ENCODE measurements around the gene LIMD2. TPM values are rescaled to one million over a fixed set of nuclear protein-coding genes. Genes with fewer than 3 reads are reported as not detected.
"Not testable (repeated sequence)": the region's sequence is repeated elsewhere in the genome, so short reads cannot be mapped to it uniquely, and the experiment has no call there.

LIMD2 gene
- total RNA-seq (100 to 1,000 TPM; 451 to 473 TPM), total RNA-seq (326 to 366 reads per million in 2 donors)

DNA sequence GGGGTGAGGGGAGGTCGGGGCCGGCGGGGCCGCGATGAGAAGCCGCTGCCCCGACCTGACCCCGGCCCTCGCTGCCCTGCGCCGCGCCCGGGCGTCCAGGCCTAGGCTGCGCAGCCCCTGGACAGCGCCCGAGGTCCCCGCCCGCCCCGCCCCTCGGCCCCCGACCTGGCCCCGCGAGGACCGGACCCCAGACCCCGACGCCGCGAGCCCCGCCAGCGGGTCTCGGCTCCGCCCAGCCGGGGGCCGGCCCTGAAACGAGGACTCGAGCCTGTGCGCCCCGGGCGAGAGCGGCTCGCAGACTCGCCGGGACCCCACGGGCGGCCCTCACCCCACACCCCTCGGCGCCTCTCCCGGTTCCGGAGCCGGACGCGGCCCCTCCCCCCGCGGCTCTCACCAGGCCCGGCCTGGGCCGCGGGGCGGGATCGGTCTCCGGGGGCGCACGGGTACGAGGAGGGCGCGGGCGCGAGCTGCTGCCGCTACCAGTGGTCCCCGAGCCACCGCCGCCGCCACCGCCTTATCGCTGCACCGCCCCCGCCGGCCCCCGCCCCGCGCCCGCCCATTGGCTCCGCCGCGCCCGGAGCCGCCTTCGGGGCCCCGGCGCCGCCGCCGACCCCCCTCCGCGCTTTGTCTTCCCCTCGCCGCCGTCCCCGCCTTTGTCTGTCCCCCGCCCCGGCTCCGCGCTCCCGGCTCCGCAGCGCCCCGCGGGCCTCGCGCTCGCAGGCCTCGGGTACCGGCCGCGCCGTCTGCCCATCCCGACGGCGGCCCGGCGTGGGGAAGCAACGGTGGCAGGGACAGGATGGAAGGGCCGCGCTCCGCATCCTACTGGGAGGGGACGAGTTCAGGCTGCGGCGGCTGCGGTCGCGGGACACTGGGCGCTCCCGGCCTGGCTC, at the start of gene LIMD2:
Gene LIMD2 (minus strand): TSS at position 488 of the 890 bp plus-strand sequence. CDS start 827 bp downstream, outside the sequence.
- peaks cover 5% of the 10 kb centered on the region for H3K36me3 Mint-ChIP-seq (ENCODE audit: low read depth)

DNA sequence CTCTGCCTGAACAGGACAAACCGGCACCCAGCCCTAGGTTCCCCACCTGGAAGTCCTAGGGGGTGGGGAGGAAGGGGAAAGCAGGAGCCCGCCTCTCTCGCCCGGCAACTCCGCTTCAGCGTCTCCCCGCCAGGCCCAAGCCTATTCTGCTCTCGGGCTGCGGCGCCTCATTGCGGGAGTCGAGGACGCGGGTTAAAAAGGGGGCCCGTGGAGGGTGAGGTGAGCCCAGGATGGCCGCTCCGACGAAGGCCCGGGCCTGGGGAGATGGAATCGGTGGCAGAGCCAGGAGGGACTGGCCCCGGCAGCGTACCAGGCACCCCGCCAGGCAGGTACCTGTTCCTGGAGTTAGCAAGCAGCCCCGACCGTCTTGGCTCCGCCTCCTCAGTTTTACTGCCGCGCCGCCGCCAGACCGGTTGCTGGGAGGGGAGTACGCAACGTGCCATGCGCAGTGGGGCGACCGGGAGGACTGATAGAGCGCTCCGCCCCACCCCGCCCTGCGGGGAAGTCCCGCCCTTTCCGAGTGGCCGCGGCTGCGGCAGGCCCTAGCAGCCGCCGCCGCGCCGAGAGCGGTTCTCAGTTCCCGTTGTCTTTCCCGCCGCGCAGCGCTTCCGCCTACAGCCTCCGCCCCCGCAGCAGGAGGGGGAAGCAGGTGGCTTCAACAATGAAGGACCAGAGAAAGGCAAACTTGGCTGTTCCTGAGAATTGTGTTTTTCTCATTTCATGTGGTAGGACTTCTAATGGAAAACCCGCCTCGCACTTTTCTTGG, 41.7 kb upstream of the LIMD2 start, which contains the start of gene STRADA:
Gene STRADA (minus strand): TSS at position 392 of the 766 bp plus-strand sequence. CDS start 13,430 bp downstream, outside the sequence.
- DNase-seq (peak; percentile 97 to 99 (median 99)), ATAC-seq (peak; percentile 89)
- Mint-ChIP-seq H3K27ac (peak within 1 kb of the TSS; percentile 95), H3K27me3 (no peaks in the 10 kb centered on the region), H3K4me3 (peak within 1 kb of the TSS; percentile 93), H3K36me3 (ENCODE audit: low read depth) (no peaks in the 10 kb centered on the region), H3K4me1 (peaks cover 20% of the 10 kb centered on the region)
- H3K9me3 ChIP-seq (ENCODE audit: control insufficient read depth, low read length, poor library complexity, severe bottlenecking): no peaks in the 10 kb centered on the region

More for the DNA sequence above, at the start of gene LIMD2:
- peak within 1 kb of the TSS; percentile 98 for H3K27ac Mint-ChIP-seq
- no peaks in the 10 kb centered on the region for H3K9me3 ChIP-seq (ENCODE audit: control insufficient read depth, low read length, poor library complexity, severe bottlenecking)
- H3K4me3 Mint-ChIP-seq: peak within 1 kb of the TSS; percentile 99
- peaks cover 56% of the 10 kb centered on the region for H3K4me1 Mint-ChIP-seq
- no peaks in the 10 kb centered on the region for H3K27me3 Mint-ChIP-seq
- DNase-seq (peak; percentile 72 to 85 (median 83)), ATAC-seq (peak; percentile 48)

DNA sequence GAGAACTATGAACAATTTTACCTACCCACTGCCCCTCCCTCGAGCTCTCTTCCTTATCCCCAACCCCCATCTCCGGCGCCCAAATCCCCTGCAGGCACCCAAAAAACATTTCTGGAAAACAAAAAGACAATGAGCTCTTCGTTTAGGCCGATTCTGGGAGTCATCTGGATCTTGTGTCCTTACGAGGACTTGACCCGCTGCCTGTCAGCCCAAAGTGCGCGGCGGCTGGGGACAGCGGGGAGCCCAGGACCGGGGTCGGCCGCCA, 41.1 kb upstream of the LIMD2 start:
- no peak for DNase-seq
- Mint-ChIP-seq H3K4me1 (peaks cover 20% of the 10 kb centered on the region), H3K27ac (peak overlapping the region; percentile 95), H3K27me3 (no peaks in the 10 kb centered on the region), H3K36me3 (ENCODE audit: low read depth) (no peaks in the 10 kb centered on the region), H3K4me3 (peak overlapping the region; percentile 93)
- H3K9me3 ChIP-seq (ENCODE audit: control insufficient read depth, low read length, poor library complexity, severe bottlenecking): no peaks in the 10 kb centered on the region
- no peak for ATAC-seq

- Mint-ChIP-seq H3K27me3 (no peaks in the 10 kb centered on the region), H3K27ac (peak overlapping the region; percentile 95), H3K4me1 (peaks cover 20% of the 10 kb centered on the region), H3K36me3 (ENCODE audit: low read depth) (no peaks in the 10 kb centered on the region), H3K4me3 (peak overlapping the region; percentile 93)
- DNase-seq (no peak), ATAC-seq (no peak)
- no peaks in the 10 kb centered on the region for H3K9me3 ChIP-seq (ENCODE audit: control insufficient read depth, low read length, poor library complexity, severe bottlenecking)
Measured at GRCh38 chr17:63740464-63741142, 40.7 kb upstream of the LIMD2 start.

- Mint-ChIP-seq H3K4me3 (no peak overlapping the region), H3K27ac (peak overlapping the region; percentile 80), H3K4me1 (peaks cover 11% of the 10 kb centered on the region), H3K27me3 (no peaks in the 10 kb centered on the region), H3K36me3 (ENCODE audit: low read depth) (no peaks in the 10 kb centered on the region)
- DNase-seq (no peak), ATAC-seq (no peak)
- no peaks in the 10 kb centered on the region for H3K9me3 ChIP-seq (ENCODE audit: control insufficient read depth, low read length, poor library complexity, severe bottlenecking)
Measured at GRCh38 chr17:63735691-63736090, 35.8 kb upstream of the LIMD2 start.

DNA sequence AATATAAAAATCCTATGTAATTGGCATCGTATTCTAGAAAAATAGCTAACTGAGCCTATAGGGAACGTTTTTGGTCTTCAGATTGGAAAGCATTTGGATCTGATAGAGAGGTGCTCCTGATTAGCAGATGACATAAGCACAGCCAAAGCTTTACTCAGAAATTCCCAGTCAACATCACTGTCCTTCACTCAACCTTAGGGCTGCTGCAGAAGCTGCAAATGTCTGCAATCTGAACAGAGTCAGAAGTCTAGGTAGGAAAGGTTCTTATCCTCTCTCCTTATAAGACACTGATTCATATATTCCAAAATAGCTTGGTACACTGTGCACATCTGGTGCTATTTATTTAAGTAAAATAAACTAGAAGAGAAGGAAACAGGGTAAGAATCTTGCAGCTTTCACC, 22.5 kb upstream of the LIMD2 start:
- no peaks in the 10 kb centered on the region for H3K27me3 Mint-ChIP-seq
- peaks cover 5% of the 10 kb centered on the region for H3K4me1 Mint-ChIP-seq
- no peaks in the 10 kb centered on the region for H3K36me3 Mint-ChIP-seq (ENCODE audit: low read depth)
- DNase-seq (no peak), ATAC-seq (no peak)
- H3K27ac Mint-ChIP-seq: no peak overlapping the region
- H3K9me3 ChIP-seq (ENCODE audit: control insufficient read depth, low read length, poor library complexity, severe bottlenecking): no peaks in the 10 kb centered on the region
- H3K4me3 Mint-ChIP-seq: no peak overlapping the region

- DNase-seq; H3K27ac Mint-ChIP-seq; ATAC-seq; H3K4me1 Mint-ChIP-seq; H3K4me3 Mint-ChIP-seq; H3K36me3 Mint-ChIP-seq (ENCODE audit: low read depth); H3K27me3 Mint-ChIP-seq; H3K9me3 ChIP-seq (ENCODE audit: control insufficient read depth, low read length, poor library complexity, severe bottlenecking): not testable (repeated sequence)
Measured at GRCh38 chr17:63720194-63720593, 20.3 kb upstream of the LIMD2 start.

DNA sequence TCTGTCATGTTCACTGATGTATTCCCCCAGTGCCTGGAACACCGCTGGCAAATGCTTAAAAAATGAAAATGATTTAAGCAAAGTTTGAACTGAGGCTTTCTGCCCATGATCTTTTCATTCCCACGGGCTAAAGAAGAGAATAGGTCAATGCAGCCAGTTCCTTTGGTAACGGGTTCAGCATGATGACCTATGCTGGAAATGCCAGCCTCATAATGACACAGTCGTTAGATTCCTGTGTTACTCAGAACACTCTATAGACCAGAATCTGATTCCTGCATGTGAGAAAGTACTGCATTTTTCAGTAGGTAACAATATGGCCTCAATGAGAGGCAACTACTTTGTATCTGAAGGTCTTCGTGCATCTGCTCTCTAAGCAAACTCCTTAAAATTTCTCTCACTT, 19.1 kb upstream of the LIMD2 start:
- ATAC-seq: no peak
- peaks cover 2% of the 10 kb centered on the region for H3K36me3 Mint-ChIP-seq (ENCODE audit: low read depth)
- no peaks in the 10 kb centered on the region for H3K9me3 ChIP-seq (ENCODE audit: control insufficient read depth, low read length, poor library complexity, severe bottlenecking)
- no peaks in the 10 kb centered on the region for H3K27me3 Mint-ChIP-seq
- no peak for DNase-seq
- peak overlapping the region; percentile 27 for H3K27ac Mint-ChIP-seq
- no peak overlapping the region for H3K4me3 Mint-ChIP-seq
- peaks cover 7% of the 10 kb centered on the region for H3K4me1 Mint-ChIP-seq

DNA sequence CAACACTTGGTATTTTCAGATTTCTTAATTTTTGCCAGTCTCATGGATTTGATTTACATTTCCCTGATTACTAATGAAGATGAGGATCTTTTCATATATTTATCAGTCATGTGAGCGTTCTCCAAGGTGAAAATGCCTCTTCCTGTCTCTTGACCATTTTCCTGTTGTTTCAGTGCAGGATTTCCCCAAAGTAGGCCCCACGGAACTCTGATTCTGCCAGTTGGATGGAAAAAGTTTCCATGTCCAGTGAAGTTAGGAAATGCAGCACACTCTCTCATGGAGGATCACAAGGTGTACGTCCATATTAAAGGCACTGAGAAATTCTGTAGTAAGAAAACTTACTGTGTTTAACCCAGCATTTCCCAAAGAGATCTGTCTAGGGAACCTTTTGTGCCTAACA, 16.5 kb upstream of the LIMD2 start:
- DNase-seq (no peak), ATAC-seq (no peak)
- no peaks in the 10 kb centered on the region for H3K27me3 Mint-ChIP-seq
- no peaks in the 10 kb centered on the region for H3K9me3 ChIP-seq (ENCODE audit: control insufficient read depth, low read length, poor library complexity, severe bottlenecking)
- peak overlapping the region; percentile 53 for H3K27ac Mint-ChIP-seq
- peaks cover 2% of the 10 kb centered on the region for H3K36me3 Mint-ChIP-seq (ENCODE audit: low read depth)
- peaks cover 8% of the 10 kb centered on the region for H3K4me1 Mint-ChIP-seq
- H3K4me3 Mint-ChIP-seq: no peak overlapping the region

DNA sequence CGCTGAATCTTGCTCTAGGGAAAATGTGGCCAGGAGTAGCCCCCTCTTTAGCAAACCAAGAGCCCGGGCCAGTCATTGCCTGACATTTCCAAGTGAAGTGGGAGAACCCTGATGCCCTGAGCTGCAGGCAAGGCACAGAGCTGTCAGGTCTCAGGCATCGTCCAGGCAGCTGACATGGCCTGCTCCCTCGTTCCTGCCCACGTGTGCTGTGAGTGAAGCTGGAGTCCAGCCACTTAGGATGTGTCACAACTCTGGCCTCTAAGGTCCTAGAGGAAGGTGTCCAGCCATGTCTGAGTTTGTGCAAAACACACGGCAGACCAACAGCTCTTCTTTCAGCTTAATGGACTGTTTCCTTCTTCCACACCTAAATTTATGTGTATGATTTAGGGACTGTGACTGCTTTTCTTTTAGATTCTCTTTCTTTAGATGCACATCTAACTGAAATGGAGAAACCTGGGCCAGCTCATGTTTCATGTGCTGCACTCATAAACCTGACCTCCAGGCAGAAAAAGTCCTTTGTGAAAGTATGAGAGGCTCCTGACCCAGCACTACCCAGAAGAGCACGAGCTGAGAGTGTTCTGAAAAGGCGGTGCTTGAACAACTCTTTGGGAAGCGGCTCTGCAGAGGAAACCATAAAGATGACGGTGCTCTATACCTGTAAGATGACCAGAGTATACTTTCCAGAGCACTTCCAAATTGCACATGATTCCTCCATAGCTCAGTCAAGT, 14.8 kb upstream of the LIMD2 start:
- no peaks in the 10 kb centered on the region for H3K27me3 Mint-ChIP-seq
- DNase-seq (no peak), ATAC-seq (no peak)
- peaks cover 14% of the 10 kb centered on the region for H3K4me1 Mint-ChIP-seq
- no peak overlapping the region for H3K27ac Mint-ChIP-seq
- no peak overlapping the region for H3K4me3 Mint-ChIP-seq
- no peaks in the 10 kb centered on the region for H3K9me3 ChIP-seq (ENCODE audit: control insufficient read depth, low read length, poor library complexity, severe bottlenecking)
- H3K36me3 Mint-ChIP-seq (ENCODE audit: low read depth): peaks cover 2% of the 10 kb centered on the region

DNA sequence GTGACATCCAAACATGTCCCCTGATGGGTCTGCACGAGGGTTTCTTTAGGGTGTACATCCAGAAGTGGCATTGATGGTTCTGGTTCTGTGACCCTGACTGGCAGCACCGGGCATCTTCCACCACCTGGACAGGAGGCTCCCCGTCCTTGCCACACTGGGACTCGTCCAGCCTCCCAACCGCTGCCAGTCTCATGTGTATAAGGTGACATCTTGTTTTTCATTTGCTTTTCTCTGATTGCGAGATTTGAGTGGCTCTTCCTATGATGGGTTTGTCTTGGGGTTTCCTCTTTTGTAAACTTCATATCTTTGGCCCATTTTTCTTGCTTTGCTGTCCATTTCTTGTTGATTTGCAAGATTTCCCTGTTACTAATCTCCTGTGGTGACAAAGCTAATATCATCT, 9.2 kb upstream of the LIMD2 start:
- Mint-ChIP-seq H3K27ac (peak overlapping the region; percentile 91), H3K27me3 (no peaks in the 10 kb centered on the region), H3K4me1 (peaks cover 50% of the 10 kb centered on the region), H3K4me3 (peak overlapping the region; percentile 61), H3K36me3 (ENCODE audit: low read depth) (no peaks in the 10 kb centered on the region)
- H3K9me3 ChIP-seq (ENCODE audit: control insufficient read depth, low read length, poor library complexity, severe bottlenecking): no peaks in the 10 kb centered on the region
- DNase-seq (no peak), ATAC-seq (no peak)

DNA sequence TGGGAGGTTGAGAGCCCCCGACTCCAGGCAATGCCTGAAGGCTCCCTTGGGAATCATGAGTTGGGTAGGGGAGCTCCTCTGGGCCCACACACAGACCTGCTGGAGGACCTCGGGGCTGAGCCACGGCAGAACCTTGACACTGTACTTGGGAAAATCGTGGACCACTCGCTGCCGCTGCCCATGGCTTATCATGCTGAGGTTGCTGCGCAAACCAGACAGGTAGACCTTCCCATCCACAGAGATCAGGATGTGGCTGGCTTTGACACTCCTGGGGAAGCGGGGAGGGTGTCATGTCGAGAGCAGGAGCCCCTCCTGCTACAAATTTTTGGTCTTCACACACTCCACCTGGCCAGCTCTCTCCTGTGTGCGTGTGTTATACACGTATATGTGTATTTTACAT, 7.2 kb upstream of the LIMD2 start:
- ATAC-seq (peak; percentile 22), DNase-seq (no peak)
- H3K4me3 Mint-ChIP-seq: peak overlapping the region; percentile 83
- H3K36me3 Mint-ChIP-seq (ENCODE audit: low read depth): no peaks in the 10 kb centered on the region
- no peaks in the 10 kb centered on the region for H3K9me3 ChIP-seq (ENCODE audit: control insufficient read depth, low read length, poor library complexity, severe bottlenecking)
- peak overlapping the region; percentile 91 for H3K27ac Mint-ChIP-seq
- no peaks in the 10 kb centered on the region for H3K27me3 Mint-ChIP-seq
- H3K4me1 Mint-ChIP-seq: peaks cover 67% of the 10 kb centered on the region
